ENCODE data around the gene USP34.

Gene USP34

DNA sequence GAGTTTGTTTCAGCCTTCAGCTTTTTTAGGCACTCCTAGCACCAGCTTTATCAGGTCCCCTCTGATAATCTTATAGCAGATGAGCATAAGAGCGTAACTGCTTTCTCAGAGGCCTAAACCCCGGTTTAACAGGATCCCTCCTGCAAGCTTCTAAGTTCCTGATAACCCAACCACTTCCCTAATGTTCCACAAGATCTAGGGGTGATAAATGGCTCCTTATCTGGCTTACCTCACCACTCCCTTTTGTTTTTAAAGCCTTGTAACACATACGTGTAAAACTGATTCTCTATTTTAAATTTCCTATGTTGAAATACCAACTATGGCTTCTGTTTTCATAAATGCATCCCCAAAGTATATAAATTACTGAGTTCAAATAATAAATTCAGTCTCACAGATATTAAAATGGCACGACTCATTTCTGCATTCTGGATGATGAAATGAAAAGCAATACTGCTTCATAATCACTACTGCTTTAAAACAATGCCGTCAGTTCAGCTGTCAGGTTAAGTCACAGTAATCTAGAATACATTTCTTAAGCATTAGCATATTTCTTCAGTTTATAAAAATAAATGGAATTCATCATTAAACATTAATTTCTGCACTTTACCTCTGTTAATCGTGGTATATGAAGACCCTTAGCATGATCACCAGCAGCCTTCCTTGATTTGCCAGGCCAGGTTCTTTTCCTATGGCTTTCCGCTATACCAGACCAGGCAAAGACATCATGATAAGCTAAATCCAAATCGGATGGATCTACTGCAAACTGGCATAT lies 182.6 kb downstream of the USP34 start:
- Histone ChIP-seq H3K23ac (ENCODE audit: low read length in 2 of 2) (no peak overlapping the region), H3K14ac (ENCODE audit: low read length in 2 of 2) (no peak overlapping the region), H3K79me1 (replicated peaks; ENCODE audit: low read length, poor library complexity, severe bottlenecking) (peaks cover 12% of the 10 kb centered on the region), H2BK15ac (ENCODE audit: low read depth, poor library complexity, severe bottlenecking) (no peak overlapping the region), H3K4ac (ENCODE audit: low read depth in 1 of 2, low read length in 2 of 2) (no peak overlapping the region), H3K9me3 (ENCODE audit: control insufficient read depth, low read length) (no peaks in the 10 kb centered on the region), H2AFZ (ENCODE audit: low read depth, low read length) (no peak overlapping the region), H3K4me2 (ENCODE audit: low read length, poor library complexity, severe bottlenecking) (no peak overlapping the region), H2AK5ac (ENCODE audit: low read length, severe bottlenecking) (no peak overlapping the region), H3K27ac (ENCODE audit: low read length, poor library complexity, severe bottlenecking) (no peak overlapping the region), H2BK120ac (ENCODE audit: low read depth, low read length) (no peak overlapping the region), H3K4me3 (ENCODE audit: insufficient read depth in 1 of 2, low read depth in 1 of 2, low read length in 2 of 2) (no peak overlapping the region), H2BK12ac (ENCODE audit: low read length in 2 of 2) (no peak overlapping the region), H3K18ac (ENCODE audit: low read depth in 1 of 2, low read length in 2 of 2) (no peak overlapping the region), H4K8ac (ENCODE audit: low read length) (no peak overlapping the region), H3K4me1 (ENCODE audit: control insufficient read depth, insufficient read depth, low read depth, low read length) (no peaks in the 10 kb centered on the region), H3K36me3 (ENCODE audit: control insufficient read depth in 1 of 2, insufficient read depth in 2 of 2, low read depth in 1 of 2, low read length in 2 of 2) (peaks cover 6 to 77% of the 10 kb centered on the region in 2 experiments), H2BK5ac (ENCODE audit: low read depth, low read length, poor library complexity, severe bottlenecking) (no peak overlapping the region), H4K91ac (ENCODE audit: low read length) (no peak overlapping the region), H3K9ac (ENCODE audit: low read length) (no peak overlapping the region), H3K27me3 (ENCODE audit: control insufficient read depth in 1 of 2, insufficient read depth in 1 of 2, low read length in 2 of 2) (no peaks in the 10 kb centered on the region)
- DNase-seq, result no peak
- WGBS, result 78% methylated on average over 6 of the region's 8 CpGs

DNA sequence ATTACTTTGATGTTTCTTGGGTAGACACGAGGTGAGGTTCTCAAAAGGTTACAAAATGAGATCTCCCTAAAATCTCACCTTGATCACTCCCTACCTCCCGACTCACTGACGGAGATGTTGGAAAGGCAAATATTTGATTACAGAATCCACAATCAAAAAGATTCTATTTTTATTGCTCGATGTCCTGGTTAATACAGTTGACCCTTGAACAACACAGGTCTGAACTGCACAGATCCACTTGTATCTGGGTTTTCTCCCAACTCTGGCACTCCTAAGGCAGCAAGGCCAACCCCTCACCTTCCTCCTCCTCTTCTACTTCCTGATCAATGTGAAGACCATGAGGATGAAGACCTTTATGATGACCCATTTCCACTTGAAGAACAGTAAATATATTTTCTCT lies 183.6 kb downstream of the USP34 start:
- H3K18ac ChIP-seq (ENCODE audit: low read depth in 1 of 2, low read length in 2 of 2), result no peak overlapping the region
- H2BK15ac ChIP-seq (ENCODE audit: low read depth, poor library complexity, severe bottlenecking), result no peak overlapping the region
- no peak overlapping the region for H3K23ac ChIP-seq (ENCODE audit: low read length in 2 of 2)
- H3K9me3 ChIP-seq (ENCODE audit: control insufficient read depth, low read length), result no peaks in the 10 kb centered on the region
- H3K14ac ChIP-seq (ENCODE audit: low read length in 2 of 2), result no peak overlapping the region
- WGBS, result 100% methylated on average over 4 of the region's 4 CpGs
- no peaks in the 10 kb centered on the region for H3K4me1 ChIP-seq (ENCODE audit: control insufficient read depth, insufficient read depth, low read depth, low read length)
- H3K4ac ChIP-seq (ENCODE audit: low read depth in 1 of 2, low read length in 2 of 2), result no peak overlapping the region
- peaks cover 10 to 81% of the 10 kb centered on the region in 2 experiments for H3K36me3 ChIP-seq (ENCODE audit: control insufficient read depth in 1 of 2, insufficient read depth in 2 of 2, low read depth in 1 of 2, low read length in 2 of 2)
- H4K8ac ChIP-seq (ENCODE audit: low read length), result no peak overlapping the region
- H3K4me3 ChIP-seq (ENCODE audit: insufficient read depth in 1 of 2, low read depth in 1 of 2, low read length in 2 of 2), result no peak overlapping the region
- H2BK5ac ChIP-seq (ENCODE audit: low read depth, low read length, poor library complexity, severe bottlenecking), result no peak overlapping the region
- no peak overlapping the region for H2BK12ac ChIP-seq (ENCODE audit: low read length in 2 of 2)
- no peak overlapping the region for H2AFZ ChIP-seq (ENCODE audit: low read depth, low read length)
- H3K9ac ChIP-seq (ENCODE audit: low read length), result no peak overlapping the region
- no peaks in the 10 kb centered on the region for H3K27me3 ChIP-seq (ENCODE audit: control insufficient read depth in 1 of 2, insufficient read depth in 1 of 2, low read length in 2 of 2)
- no peak overlapping the region for H4K91ac ChIP-seq (ENCODE audit: low read length)
- DNase-seq, result no peak
- no peak overlapping the region for H2AK5ac ChIP-seq (ENCODE audit: low read length, severe bottlenecking)
- no peak overlapping the region for H3K27ac ChIP-seq (ENCODE audit: low read length, poor library complexity, severe bottlenecking)
- H2BK120ac ChIP-seq (ENCODE audit: low read depth, low read length), result no peak overlapping the region
- H3K4me2 ChIP-seq (ENCODE audit: low read length, poor library complexity, severe bottlenecking), result no peak overlapping the region
- H3K79me1 ChIP-seq (replicated peaks; ENCODE audit: low read length, poor library complexity, severe bottlenecking), result peaks cover 14% of the 10 kb centered on the region

DNA sequence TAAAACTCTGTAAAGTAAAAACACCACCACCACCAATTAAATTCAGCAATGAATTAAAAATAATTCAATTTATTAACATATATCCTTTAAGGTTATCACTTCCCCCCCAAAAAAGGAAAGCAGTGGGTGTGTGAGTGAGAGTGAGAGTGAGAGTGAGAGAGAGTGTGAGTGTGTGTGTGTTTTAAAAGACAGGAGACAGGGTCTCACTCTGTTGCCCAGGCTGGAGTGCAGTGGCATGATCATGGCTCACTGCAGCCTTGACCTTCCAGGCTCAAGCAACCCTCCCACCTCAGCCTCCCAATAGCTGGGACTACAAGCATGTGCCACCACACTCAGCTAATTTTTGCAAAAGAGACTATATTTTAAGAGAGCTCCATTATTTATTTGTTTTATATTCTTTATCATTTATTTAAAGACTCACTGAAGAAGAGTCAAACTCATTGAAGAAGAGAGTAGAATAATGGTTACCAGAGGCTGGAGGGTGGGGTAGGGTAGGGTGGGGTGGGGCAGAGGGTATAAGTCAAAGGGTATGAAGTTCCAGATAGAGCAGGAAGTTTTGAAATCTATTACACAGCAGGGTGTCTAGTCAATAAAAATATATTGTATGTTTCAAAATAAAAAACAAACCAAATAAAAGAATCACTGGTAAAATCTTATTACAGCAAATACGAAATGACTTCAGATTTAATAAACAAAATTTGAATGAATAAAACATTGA lies 187.3 kb downstream of the USP34 start:
- no CpG with 5 or more reads among the region's 1 CpG for WGBS
- no peak overlapping the region for H3K4me3 ChIP-seq (ENCODE audit: insufficient read depth in 1 of 2, low read depth in 1 of 2, low read length in 2 of 2)
- no peaks in the 10 kb centered on the region for H3K27me3 ChIP-seq (ENCODE audit: control insufficient read depth in 1 of 2, insufficient read depth in 1 of 2, low read length in 2 of 2)
- H2BK12ac ChIP-seq (ENCODE audit: low read length in 2 of 2), result no peak overlapping the region
- H2AFZ ChIP-seq (ENCODE audit: low read depth, low read length), result no peak overlapping the region
- no peak overlapping the region for H3K14ac ChIP-seq (ENCODE audit: low read length in 2 of 2)
- H3K23ac ChIP-seq (ENCODE audit: low read length in 2 of 2), result no peak overlapping the region
- no peak overlapping the region for H2BK120ac ChIP-seq (ENCODE audit: low read depth, low read length)
- DNase-seq, result no peak
- no peak overlapping the region for H3K27ac ChIP-seq (ENCODE audit: low read length, poor library complexity, severe bottlenecking)
- H3K9me3 ChIP-seq (ENCODE audit: control insufficient read depth, low read length), result no peaks in the 10 kb centered on the region
- H3K4me2 ChIP-seq (ENCODE audit: low read length, poor library complexity, severe bottlenecking), result no peak overlapping the region
- peaks cover 13 to 86% of the 10 kb centered on the region in 2 experiments for H3K36me3 ChIP-seq (ENCODE audit: control insufficient read depth in 1 of 2, insufficient read depth in 2 of 2, low read depth in 1 of 2, low read length in 2 of 2)
- H3K4ac ChIP-seq (ENCODE audit: low read depth in 1 of 2, low read length in 2 of 2), result no peak overlapping the region
- H2AK5ac ChIP-seq (ENCODE audit: low read length, severe bottlenecking), result no peak overlapping the region
- no peak overlapping the region for H4K91ac ChIP-seq (ENCODE audit: low read length)
- no peak overlapping the region for H3K9ac ChIP-seq (ENCODE audit: low read length)
- H2BK5ac ChIP-seq (ENCODE audit: low read depth, low read length, poor library complexity, severe bottlenecking), result no peak overlapping the region
- H4K8ac ChIP-seq (ENCODE audit: low read length), result no peak overlapping the region
- H2BK15ac ChIP-seq (ENCODE audit: low read depth, poor library complexity, severe bottlenecking), result no peak overlapping the region
- peaks cover 16% of the 10 kb centered on the region for H3K79me1 ChIP-seq (replicated peaks; ENCODE audit: low read length, poor library complexity, severe bottlenecking)
- H3K18ac ChIP-seq (ENCODE audit: low read depth in 1 of 2, low read length in 2 of 2), result no peak overlapping the region
- no peaks in the 10 kb centered on the region for H3K4me1 ChIP-seq (ENCODE audit: control insufficient read depth, insufficient read depth, low read depth, low read length)

DNA sequence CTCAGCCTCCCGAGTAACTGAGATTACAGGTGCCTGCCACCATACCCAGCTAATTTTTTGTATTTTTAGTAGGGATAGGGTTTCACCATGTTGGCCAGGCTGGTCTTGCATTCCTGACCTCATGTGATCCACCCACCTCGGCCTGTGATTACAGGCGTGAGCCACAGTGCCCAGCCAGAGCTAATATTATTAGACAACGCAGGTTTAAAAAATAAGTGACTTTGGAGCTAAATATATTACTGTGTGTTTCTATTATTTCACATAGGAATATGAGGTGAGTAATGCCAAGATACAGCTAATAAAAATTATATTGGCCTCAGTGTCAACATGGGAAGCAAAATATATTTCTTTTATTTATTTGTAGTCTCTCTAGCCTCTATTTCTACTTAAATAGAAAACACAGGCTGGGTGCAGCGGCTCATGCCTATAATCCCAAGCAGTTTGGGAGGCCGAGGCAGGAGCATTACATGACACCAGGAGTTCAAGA lies 188.7 kb downstream of the USP34 start:
- H2AK5ac ChIP-seq (ENCODE audit: low read length, severe bottlenecking), result no peak overlapping the region
- no peak overlapping the region for H4K8ac ChIP-seq (ENCODE audit: low read length)
- H4K91ac ChIP-seq (ENCODE audit: low read length), result no peak overlapping the region
- WGBS, result 100% methylated on average over 4 of the region's 6 CpGs
- no peaks in the 10 kb centered on the region for H3K9me3 ChIP-seq (ENCODE audit: control insufficient read depth, low read length)
- H3K23ac ChIP-seq (ENCODE audit: low read length in 2 of 2), result no peak overlapping the region
- H3K4ac ChIP-seq (ENCODE audit: low read depth in 1 of 2, low read length in 2 of 2), result no peak overlapping the region
- H2BK120ac ChIP-seq (ENCODE audit: low read depth, low read length), result no peak overlapping the region
- H3K4me2 ChIP-seq (ENCODE audit: low read length, poor library complexity, severe bottlenecking), result no peak overlapping the region
- no peak overlapping the region for H3K14ac ChIP-seq (ENCODE audit: low read length in 2 of 2)
- H3K18ac ChIP-seq (ENCODE audit: low read depth in 1 of 2, low read length in 2 of 2), result no peak overlapping the region
- peaks cover 18 to 86% of the 10 kb centered on the region in 2 experiments for H3K36me3 ChIP-seq (ENCODE audit: control insufficient read depth in 1 of 2, insufficient read depth in 2 of 2, low read depth in 1 of 2, low read length in 2 of 2)
- no peak overlapping the region for H2BK12ac ChIP-seq (ENCODE audit: low read length in 2 of 2)
- peaks cover 12% of the 10 kb centered on the region for H3K79me1 ChIP-seq (replicated peaks; ENCODE audit: low read length, poor library complexity, severe bottlenecking)
- no peak overlapping the region for H3K27ac ChIP-seq (ENCODE audit: low read length, poor library complexity, severe bottlenecking)
- DNase-seq, result no peak
- H3K4me3 ChIP-seq (ENCODE audit: insufficient read depth in 1 of 2, low read depth in 1 of 2, low read length in 2 of 2), result no peak overlapping the region
- H2BK15ac ChIP-seq (ENCODE audit: low read depth, poor library complexity, severe bottlenecking), result no peak overlapping the region
- H3K4me1 ChIP-seq (ENCODE audit: control insufficient read depth, insufficient read depth, low read depth, low read length), result no peaks in the 10 kb centered on the region
- H3K9ac ChIP-seq (ENCODE audit: low read length), result no peak overlapping the region
- no peak overlapping the region for H2BK5ac ChIP-seq (ENCODE audit: low read depth, low read length, poor library complexity, severe bottlenecking)
- H2AFZ ChIP-seq (ENCODE audit: low read depth, low read length), result no peak overlapping the region
- H3K27me3 ChIP-seq (ENCODE audit: control insufficient read depth in 1 of 2, insufficient read depth in 1 of 2, low read length in 2 of 2), result no peaks in the 10 kb centered on the region

Data from mesenchymal stem cell (in vitro differentiated cells and primary cell).